Suprapubic skin (tissue), 4 donors: ENCODE measurements around the gene PAK6.

ENCODE experiments used
- EP300 ChIP-seq: sonication (generic); formaldehyde crosslinking; IDR thresholded peaks from one replicate; pipeline ENCODE4 v1.6.1; 2017; ENCODE audit warnings: antibody characterized with exemption
- POLR2A ChIP-seq, 2 donors: fragments of 450-650 bp; IDR thresholded peaks; one replicate each; pipeline ENCODE4 v1.6.1; 2017; ENCODE audit warnings: antibody characterized with exemption in 2 of 2, mild to moderate bottlenecking in 2 of 2, moderate library complexity in 2 of 2
- POLR2AphosphoS5 ChIP-seq, 3 donors: sonication (generic); formaldehyde crosslinking; IDR thresholded peaks; one replicate each; pipeline ENCODE4 v1.6.1; 2017; ENCODE audit warnings: antibody characterized with exemption in 3 of 3
- TF ChIP-seq, protein P1 (sequence below), 2 donors: fragments of 200-600 bp in 1 of 2; fragments of 450-650 bp in 1 of 2; sonication (generic) in 1 of 2; IDR thresholded peaks; one replicate each; pipeline ENCODE4 v1.5.1; 2016 to 2019; ENCODE audit warnings: antibody characterized with exemption in 2 of 2, mild to moderate bottlenecking in 1 of 2, moderate library complexity in 1 of 2

GRCh38 chr15:40303576-40303975, 64.7 kb downstream of the PAK6 start:
- TF ChIP-seq, protein P1, sequence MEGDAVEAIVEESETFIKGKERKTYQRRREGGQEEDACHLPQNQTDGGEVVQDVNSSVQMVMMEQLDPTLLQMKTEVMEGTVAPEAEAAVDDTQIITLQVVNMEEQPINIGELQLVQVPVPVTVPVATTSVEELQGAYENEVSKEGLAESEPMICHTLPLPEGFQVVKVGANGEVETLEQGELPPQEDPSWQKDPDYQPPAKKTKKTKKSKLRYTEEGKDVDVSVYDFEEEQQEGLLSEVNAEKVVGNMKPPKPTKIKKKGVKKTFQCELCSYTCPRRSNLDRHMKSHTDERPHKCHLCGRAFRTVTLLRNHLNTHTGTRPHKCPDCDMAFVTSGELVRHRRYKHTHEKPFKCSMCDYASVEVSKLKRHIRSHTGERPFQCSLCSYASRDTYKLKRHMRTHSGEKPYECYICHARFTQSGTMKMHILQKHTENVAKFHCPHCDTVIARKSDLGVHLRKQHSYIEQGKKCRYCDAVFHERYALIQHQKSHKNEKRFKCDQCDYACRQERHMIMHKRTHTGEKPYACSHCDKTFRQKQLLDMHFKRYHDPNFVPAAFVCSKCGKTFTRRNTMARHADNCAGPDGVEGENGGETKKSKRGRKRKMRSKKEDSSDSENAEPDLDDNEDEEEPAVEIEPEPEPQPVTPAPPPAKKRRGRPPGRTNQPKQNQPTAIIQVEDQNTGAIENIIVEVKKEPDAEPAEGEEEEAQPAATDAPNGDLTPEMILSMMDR (IDR thresholded peaks at IDR 0.05), result no peak
- TF ChIP-seq EP300 (no peak), POLR2A (IDR thresholded peaks at IDR 0.05) (no peak), POLR2AphosphoS5 (IDR thresholded peaks at IDR 0.05) (no peak)
